Hematopoietic multipotent progenitor cell treated with erythropoietin and hydrocortisone succinate and interleukin-3 and kit ligand, for 4 days (in vitro differentiated cells): Measurements from ENCODE around the gene SATB1.
A peak's percentile ranks its signal among the peaks of the same experiment; 100 is the strongest.

ENCODE experiments used
- DNase-seq: peaks from one replicate; pipeline ENCODE4 v3.0.0-alpha.2; 2015

SATB1 gene

GRCh38 chr3:18396428-18396827 lies 28.7 kb downstream of the SATB1 start:
- DNase-seq, result no peak

DNA sequence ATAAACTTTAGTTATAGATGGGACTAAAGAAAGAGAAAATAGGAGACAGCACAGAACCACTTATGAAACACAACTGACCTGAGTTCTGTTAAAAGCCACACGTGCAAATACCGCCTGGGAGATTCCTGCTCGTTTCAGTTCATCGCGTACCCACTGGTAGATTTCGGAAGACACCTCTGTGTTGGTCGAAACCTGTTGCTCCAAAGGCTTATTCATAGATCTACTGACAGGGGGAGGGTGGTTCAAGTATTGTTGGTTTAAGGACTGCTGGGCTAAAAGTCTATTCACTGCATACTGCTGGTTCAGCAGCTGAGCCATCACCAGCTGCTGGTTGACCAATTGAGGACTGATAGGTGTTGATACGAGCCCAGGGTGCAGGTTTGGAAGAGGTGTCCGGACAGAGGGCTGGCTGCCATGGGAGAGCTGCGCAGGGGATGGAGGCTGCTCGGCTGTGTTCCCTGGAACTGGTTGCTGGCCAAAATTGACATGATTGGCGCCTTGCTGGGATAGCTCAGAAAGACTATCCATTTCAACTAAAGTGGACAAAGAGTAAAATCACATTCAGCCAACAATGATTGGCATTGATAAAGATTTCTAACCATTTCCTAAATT lies 30.6 kb downstream of the SATB1 start:
- DNase-seq, result no peak

GRCh38 chr3:18393906-18394305 lies 31.2 kb downstream of the SATB1 start:
- no peak for DNase-seq

GRCh38 chr3:18390024-18390660 lies 35.0 kb downstream of the SATB1 start:
- DNase-seq, result no peak

GRCh38 chr3:18389108-18389733 lies 35.9 kb downstream of the SATB1 start:
- DNase-seq, result peak; percentile 77

GRCh38 chr3:18386274-18386890 lies 38.8 kb downstream of the SATB1 start:
- DNase-seq, result no peak

DNA sequence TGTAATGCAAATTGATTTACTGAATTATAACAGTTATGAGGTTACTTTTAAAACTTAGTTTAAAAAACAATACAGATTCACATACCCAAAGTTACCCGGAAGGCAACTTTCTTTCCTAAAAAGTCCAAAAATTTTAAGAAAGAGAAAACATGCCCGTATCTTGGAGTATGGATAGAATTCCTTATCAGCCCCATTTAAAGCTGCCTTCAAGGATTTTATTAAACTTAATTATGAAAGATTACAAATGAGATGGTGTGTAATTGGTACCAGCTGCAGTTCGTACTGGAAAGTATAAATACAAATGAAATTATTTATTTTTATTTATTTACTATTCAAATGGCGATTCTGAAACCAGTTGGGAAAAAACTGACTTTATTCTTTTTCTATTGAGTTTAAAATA lies 39.4 kb downstream of the SATB1 start:
- DNase-seq, result no peak

DNA sequence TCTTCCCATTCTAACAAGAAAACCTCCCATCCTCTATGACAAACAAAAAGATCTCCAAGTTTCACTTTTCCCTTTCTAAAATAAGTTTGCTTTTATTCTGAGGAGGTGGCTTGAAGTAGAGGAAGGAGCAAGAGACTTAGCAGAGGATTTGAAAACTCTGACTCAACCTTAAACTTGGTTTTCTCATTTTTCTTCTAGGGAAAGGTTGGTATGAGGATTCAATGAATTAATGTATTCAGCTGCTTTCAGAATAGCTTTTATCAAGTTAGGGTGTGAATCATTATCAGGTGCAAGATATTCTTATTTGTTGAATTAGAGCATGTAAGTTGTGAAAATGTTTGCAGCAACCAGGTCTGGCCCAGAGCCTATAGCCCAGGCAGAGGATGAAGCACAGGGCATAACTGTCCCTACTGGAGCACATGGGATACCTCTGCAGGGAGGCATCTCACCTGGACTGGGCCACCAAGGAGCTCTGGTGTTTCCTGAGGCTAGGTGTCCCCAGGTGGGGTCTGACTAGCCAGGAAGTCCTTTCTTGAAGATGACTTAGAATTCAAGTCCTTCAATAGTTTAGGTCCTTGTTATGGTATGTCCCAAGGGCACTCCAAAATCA lies 42.3 kb downstream of the SATB1 start:
- DNase-seq, result no peak

- DNase-seq, result no peak
These were observed 45.5 kb downstream of the SATB1 start for GRCh38 chr3:18379647-18380046.

DNA sequence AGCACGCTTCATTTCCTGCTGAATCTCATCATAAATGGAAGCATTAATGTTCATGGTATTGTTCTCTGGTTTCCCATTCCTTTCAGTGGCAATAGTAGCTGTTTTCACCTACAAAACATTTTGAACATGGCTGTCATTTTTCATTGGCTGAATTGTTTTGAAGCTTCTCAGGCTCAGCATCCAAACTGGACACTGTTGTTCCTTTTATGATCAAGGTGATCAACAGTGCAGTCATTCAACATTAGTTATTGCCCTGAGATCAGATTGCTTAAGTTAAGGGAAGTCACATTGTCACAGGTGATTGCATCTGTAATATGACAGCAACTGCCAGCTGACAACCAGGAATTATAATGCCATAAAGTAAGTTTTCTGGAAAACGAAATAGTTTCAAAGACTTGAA lies 46.9 kb downstream of the SATB1 start:
- no peak for DNase-seq

- DNase-seq, result no peak
These were observed 48.5 kb downstream of the SATB1 start for GRCh38 chr3:18376682-18377081.

DNA sequence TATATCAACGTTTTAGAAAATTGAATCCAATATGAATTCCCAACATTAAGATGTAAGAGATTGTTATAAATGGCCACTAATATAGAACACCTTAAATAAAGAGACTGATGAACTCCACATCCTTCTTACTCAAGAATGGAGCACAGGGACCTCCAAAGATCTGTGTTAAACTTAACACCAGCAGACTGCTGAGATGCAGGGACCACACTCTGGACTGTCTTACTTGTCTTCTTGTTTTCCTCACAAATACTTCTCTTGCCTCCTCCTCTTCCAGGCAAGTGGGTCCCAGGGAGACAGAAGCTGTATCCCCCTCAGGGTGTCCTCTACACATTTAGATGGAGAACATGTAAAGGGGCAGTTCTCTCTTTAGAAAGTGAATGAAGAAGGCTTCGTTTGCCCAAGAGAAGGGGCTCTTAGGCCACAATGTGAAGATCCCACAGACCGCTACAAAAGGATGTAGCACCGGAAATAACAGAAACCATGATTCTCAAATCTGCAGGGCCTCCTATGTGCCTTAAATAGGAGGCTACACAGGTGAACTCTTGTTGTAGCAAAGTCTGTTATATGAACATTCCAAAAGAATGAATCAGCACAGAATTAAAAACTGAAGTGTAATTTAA lies 52.2 kb downstream of the SATB1 start:
- no peak for DNase-seq

DNA sequence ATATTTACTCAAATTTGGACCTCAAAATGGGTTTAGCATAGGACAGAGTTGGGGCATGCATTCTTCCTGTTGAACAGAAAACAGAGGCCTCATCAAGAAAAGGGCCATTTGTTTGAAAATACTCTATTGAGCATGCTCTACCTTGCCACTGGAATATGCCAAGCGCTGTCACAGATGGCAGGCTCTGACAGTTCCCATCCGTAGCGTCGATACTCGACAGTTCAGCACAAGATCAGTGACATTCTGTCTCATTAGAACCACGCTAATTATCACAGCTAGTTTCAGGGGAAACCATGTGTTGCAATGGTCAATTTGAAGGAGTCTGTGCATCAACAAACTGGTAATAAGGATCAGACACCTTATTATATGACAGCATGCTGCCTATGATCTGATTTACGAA lies 54.5 kb downstream of the SATB1 start:
- no peak for DNase-seq

DNA sequence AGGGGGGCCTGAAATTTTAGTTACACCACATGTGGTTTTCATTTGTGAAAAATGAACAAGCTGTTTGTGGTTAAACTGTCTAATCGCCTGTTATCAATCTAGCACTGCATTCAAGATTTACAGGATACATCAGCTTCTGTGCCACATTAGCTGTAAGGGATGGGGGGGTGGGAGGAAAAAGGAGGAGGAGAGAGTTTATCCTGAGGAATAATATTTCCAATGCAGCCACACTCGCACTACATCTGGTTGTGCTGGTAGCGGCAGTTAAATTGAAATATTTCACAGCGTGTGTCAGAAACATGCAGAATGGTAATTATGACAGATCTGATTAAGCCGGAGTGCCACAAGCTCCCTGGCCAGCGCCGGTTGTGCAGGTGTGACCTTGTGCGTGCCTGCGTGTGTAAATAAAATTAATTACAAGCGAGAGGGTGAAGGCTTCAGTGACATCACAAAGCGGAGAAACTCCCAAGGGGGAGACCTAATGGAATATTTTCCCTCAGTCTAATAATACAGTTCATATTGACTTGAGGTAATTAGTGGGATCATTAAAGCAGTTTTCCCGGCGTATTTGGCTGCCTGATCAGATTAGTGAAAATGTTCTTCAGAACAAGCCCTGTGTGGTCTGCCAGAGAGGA lies 55.5 kb downstream of the SATB1 start:
- DNase-seq, result peak; percentile 79

DNA sequence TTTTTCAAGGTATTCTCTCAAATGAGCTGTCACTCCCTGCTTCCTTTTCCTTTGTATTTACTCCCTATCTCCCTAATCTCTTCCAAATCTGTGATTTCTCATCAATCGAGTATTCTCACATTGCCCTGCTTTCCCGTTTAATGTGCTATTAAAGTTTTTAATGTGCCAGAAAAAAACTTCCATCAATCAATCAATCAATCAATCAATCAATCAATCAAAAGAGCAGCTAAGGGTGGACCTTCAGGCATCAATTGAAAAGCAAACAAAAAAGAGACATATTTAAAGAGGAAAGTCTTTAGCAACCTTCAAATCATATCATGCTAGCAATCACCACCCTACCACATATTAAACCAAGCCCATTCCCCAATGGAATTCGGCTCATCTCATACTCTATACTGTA lies 58.9 kb downstream of the SATB1 start:
- DNase-seq, result no peak

GRCh38 chr3:18363338-18363737 lies 61.8 kb downstream of the SATB1 start:
- DNase-seq, result no peak

DNA sequence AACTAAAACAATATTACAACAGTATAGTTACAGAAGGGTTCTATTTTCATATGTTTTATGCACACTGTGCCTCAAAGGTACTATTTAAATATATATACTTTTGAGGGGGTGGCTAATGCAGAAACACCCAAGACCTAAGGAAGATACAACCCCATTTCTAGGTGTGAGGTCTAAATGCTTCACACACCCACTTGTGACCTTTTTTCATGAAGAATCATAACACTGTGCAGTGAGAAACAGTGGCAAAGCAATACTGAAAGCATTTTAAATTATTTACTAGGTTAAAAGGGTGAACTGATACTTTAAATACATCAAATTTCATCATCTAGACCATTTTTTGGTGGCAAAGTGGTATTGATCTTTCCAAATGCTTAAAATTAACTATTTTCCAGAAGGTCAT lies 67.4 kb downstream of the SATB1 start:
- no peak for DNase-seq

- no peak for DNase-seq
These were observed 69.3 kb downstream of the SATB1 start for GRCh38 chr3:18355832-18356231.

GRCh38 chr3:18354701-18355100 lies 70.4 kb downstream of the SATB1 start:
- no peak for DNase-seq

DNA sequence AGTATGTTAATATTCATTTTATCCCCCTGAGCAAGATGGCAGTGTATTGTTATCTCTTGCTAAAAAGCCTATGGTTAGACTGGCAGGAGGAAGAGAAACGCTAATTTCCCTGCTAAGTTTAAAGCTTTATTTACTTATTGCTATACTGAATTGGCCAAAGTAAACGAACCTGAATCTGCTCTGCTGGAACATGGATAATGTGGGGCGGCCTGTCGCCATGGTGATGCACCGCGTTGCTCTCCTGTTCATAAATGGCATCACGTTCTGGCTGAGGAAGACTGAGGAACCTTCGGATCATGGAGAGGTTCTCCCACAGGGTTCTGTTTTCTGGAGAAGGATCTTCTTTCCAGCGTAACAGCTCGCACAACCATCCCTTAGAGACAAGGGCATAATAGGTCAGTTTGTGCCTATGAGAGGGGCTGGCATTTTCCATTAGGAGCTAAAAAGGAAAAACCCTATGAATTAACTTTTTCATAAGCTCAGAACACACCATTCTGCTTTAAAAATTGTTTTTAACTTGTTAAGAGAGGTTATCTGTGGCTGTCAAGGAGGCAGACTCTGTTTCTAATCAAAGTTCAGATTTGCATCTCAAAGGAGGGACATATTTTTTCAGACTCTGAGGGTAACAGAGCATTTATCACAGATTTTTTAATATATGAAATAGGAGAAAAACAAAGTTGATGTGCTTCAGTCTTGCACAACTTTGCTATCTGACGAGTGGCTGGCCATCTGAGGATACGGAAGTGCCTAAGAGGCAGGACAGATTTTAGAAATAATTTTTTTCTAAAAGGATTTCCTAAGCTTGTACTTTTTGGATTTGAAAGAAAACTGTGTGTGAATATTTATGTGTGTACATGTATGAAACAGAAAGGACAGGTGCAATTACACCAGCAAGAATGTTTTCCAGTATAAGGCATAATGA lies 73.1 kb downstream of the SATB1 start:
- DNase-seq, result no peak

GRCh38 chr3:18351069-18351628 lies 74.0 kb downstream of the SATB1 start:
- no peak for DNase-seq
